ENCODE data around the gene SYT3. TPM values are rescaled to one million over a fixed set of nuclear protein-coding genes. Genes with fewer than 3 reads are reported as not detected.

The SYT3 gene
- total RNA-seq, 1 experiment from 2014 or later, result 1.8 TPM

DNA sequence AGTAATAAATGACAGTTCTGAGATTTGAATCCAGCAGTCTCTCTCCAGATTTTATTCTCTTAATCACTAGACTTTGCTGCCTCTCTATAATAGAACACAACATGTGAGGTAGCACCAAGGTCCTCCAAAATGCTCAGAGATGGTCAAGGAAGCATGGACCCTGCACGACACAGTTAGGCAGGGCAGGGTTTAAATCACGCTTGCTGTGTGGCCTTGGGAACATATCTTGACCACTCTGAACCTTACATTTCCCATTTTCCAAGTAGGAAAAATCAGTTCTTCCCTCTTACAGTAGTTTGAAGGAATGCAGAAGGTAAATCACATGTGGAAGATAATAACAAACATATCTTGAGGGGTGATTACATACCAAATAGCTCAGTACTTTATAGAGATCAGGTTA, 6.3 kb downstream of the SYT3 start:
- Histone ChIP-seq H3K4me3 (ENCODE audit: low read depth, low read length, poor library complexity, severe bottlenecking) (no peak overlapping the region), H3K27me3 (replicated peaks; ENCODE audit: insufficient read depth, low read depth, low read length, poor library complexity) (peaks cover 9% of the 10 kb centered on the region), H3K27ac (ENCODE audit: low read depth, low read length, poor library complexity, severe bottlenecking) (no peak overlapping the region), H3K36me3 (ENCODE audit: insufficient read depth, low read length, poor library complexity, severe bottlenecking) (no peaks in the 10 kb centered on the region), H3K9me3 (ENCODE audit: low read depth, low read length, poor library complexity, severe bottlenecking) (peaks cover 12% of the 10 kb centered on the region), H3K4me1 (ENCODE audit: insufficient read depth, low read length, poor library complexity, severe bottlenecking) (no peaks in the 10 kb centered on the region)
- intact Hi-C loops (cut with micrococcal nuclease; ENCODE audit: unreplicated experiment), result no loop called here
- TF ChIP-seq EZH2 (IDR thresholded peaks at IDR 0.05; ENCODE audit: borderline replicate concordance, low read depth, low read length, poor library complexity, severe bottlenecking), result no peak
- TF ChIP-seq, protein P1, sequence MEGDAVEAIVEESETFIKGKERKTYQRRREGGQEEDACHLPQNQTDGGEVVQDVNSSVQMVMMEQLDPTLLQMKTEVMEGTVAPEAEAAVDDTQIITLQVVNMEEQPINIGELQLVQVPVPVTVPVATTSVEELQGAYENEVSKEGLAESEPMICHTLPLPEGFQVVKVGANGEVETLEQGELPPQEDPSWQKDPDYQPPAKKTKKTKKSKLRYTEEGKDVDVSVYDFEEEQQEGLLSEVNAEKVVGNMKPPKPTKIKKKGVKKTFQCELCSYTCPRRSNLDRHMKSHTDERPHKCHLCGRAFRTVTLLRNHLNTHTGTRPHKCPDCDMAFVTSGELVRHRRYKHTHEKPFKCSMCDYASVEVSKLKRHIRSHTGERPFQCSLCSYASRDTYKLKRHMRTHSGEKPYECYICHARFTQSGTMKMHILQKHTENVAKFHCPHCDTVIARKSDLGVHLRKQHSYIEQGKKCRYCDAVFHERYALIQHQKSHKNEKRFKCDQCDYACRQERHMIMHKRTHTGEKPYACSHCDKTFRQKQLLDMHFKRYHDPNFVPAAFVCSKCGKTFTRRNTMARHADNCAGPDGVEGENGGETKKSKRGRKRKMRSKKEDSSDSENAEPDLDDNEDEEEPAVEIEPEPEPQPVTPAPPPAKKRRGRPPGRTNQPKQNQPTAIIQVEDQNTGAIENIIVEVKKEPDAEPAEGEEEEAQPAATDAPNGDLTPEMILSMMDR (conservative IDR thresholded peaks at IDR 0.05; ENCODE audit: low read depth, low read length), result no peak
- BruUV-seq (replicated peaks), result no TSS peak
- no peak for DNase-seq (ENCODE audit: low spot score)
- ChIA-PET CTCF (no interaction called here), POLR2A (ENCODE audit: low non-redundant PET) (no interaction called here)

- H3K36me3 ChIP-seq (ENCODE audit: insufficient read depth, low read length, poor library complexity, severe bottlenecking), result no peaks in the 10 kb centered on the region
- no peak for DNase-seq (ENCODE audit: low spot score)
- no peaks in the 10 kb centered on the region for H3K4me1 ChIP-seq (ENCODE audit: insufficient read depth, low read length, poor library complexity, severe bottlenecking)
- CTCF ChIA-PET, result no interaction called here
- H3K27me3 ChIP-seq (replicated peaks; ENCODE audit: insufficient read depth, low read depth, low read length, poor library complexity), result no peaks in the 10 kb centered on the region
- intact Hi-C loops (cut with micrococcal nuclease; ENCODE audit: unreplicated experiment), result no loop called here
- no peak overlapping the region for H3K27ac ChIP-seq (ENCODE audit: low read depth, low read length, poor library complexity, severe bottlenecking)
- peaks cover 12% of the 10 kb centered on the region for H3K9me3 ChIP-seq (ENCODE audit: low read depth, low read length, poor library complexity, severe bottlenecking)
- BruUV-seq (replicated peaks), result no TSS peak
- POLR2A ChIA-PET (ENCODE audit: low non-redundant PET), result no interaction called here
- TF ChIP-seq, protein P1 (conservative IDR thresholded peaks at IDR 0.05; ENCODE audit: low read depth, low read length), result 0 out of 2 replicates have a peak, but pooled peaks have one; percentile 28
- TF ChIP-seq EZH2 (IDR thresholded peaks at IDR 0.05; ENCODE audit: borderline replicate concordance, low read depth, low read length, poor library complexity, severe bottlenecking), result no peak
- H3K4me3 ChIP-seq (ENCODE audit: low read depth, low read length, poor library complexity, severe bottlenecking), result no peak overlapping the region
Observed at GRCh38 chr19:50632151-50632835, 7.4 kb downstream of the SYT3 start.

DNA sequence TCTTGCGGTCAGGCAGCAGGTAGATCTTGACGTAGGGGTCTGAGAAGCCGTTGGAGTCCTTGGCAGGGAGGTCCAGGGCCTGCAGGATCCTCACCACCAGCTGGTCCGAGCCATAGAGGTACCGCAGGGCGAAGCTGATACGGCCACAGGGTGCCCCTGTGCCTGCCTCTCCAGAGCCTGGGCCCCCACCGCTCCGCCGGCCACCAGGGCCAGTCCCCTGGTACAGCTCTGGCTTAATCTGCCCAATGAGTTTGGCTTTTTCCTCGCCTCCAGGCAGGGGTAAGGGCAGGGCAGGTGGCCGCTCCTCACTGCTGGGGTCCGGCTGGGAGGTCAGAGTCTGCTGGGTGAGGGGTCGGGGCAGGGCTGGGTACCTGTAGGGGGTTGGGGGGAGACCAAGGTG, 9.9 kb downstream of the SYT3 start:
- POLR2A ChIA-PET (ENCODE audit: low non-redundant PET), result no interaction called here
- no peaks in the 10 kb centered on the region for H3K27me3 ChIP-seq (replicated peaks; ENCODE audit: insufficient read depth, low read depth, low read length, poor library complexity)
- H3K4me3 ChIP-seq (ENCODE audit: low read depth, low read length, poor library complexity, severe bottlenecking), result no peak overlapping the region
- BruUV-seq (replicated peaks), result no TSS peak
- H3K36me3 ChIP-seq (ENCODE audit: insufficient read depth, low read length, poor library complexity, severe bottlenecking), result no peaks in the 10 kb centered on the region
- H3K9me3 ChIP-seq (ENCODE audit: low read depth, low read length, poor library complexity, severe bottlenecking), result peaks cover 12% of the 10 kb centered on the region
- CTCF ChIA-PET, result no interaction called here
- intact Hi-C loops (cut with micrococcal nuclease; ENCODE audit: unreplicated experiment), result no loop called here
- no peak overlapping the region for H3K27ac ChIP-seq (ENCODE audit: low read depth, low read length, poor library complexity, severe bottlenecking)
- H3K4me1 ChIP-seq (ENCODE audit: insufficient read depth, low read length, poor library complexity, severe bottlenecking), result no peaks in the 10 kb centered on the region
- no peak for TF ChIP-seq EZH2 (IDR thresholded peaks at IDR 0.05; ENCODE audit: borderline replicate concordance, low read depth, low read length, poor library complexity, severe bottlenecking)
- TF ChIP-seq, protein P1 (conservative IDR thresholded peaks at IDR 0.05; ENCODE audit: low read depth, low read length), result no peak
- no peak for DNase-seq (ENCODE audit: low spot score)
